Panc1 (cell line): Measurements from ENCODE around the gene ATF3. TPM values are rescaled to one million over a fixed set of nuclear protein-coding genes. Genes with fewer than 3 reads are reported as not detected.
"Not testable (repeated sequence)": the region's sequence is repeated elsewhere in the genome, so short reads cannot be mapped to it uniquely, and the experiment has no call there.

ENCODE experiments used
- ATAC-seq: fragments of 200-7000 bp; cut with Tn5 transposase; 2 replicates; pipeline ENCODE4 v1.9.1; 2020; ENCODE audit warnings: mild to moderate bottlenecking, moderate library complexity
- BruUV-seq: library from RNA; stranded (reverse); fragments of 400-500 nt; replicated peaks from 2 replicates; lab custom pipeline; 2021; lab: Mats Ljungman, UMichigan
- CTCF ChIA-PET: fragments of 300-600 bp; sonication (Branson Sonifier 250); formaldehyde crosslinking; loops from one replicate; lab custom pipeline; 2022; ENCODE audit warnings: antibody characterized with exemption; lab: Charles Lee
- POLR2A ChIA-PET: fragments of 300-600 bp; sonication (Branson Sonifier 250); formaldehyde crosslinking; loops from one replicate; lab custom pipeline; 2022; ENCODE audit warnings: antibody characterized with exemption; lab: Charles Lee
- DNase-seq: peaks from one replicate; pipeline ENCODE4 v3.0.0-alpha.2; 2010; ENCODE audit warnings: low read depth, low spot score
- H3K27ac ChIP-seq: 2 replicates; pipeline ENCODE4 v1.5.1; 2011; ENCODE audit warnings: mild to moderate bottlenecking, low read length, inconsistent platforms
- H3K27me3 ChIP-seq: fragments of 200-500 bp; sonication (Bioruptor generic); 2 replicates; pipeline ENCODE4 v1.6.0; 2014; ENCODE audit warnings: low read length, inconsistent platforms; ENCODE audit not compliant: control insufficient read depth, insufficient read depth
- H3K36me3 ChIP-seq: fragments of 200-500 bp; sonication (Bioruptor generic); 2 replicates; pipeline ENCODE4 v1.5.1; 2014; ENCODE audit warnings: inconsistent platforms, mild to moderate bottlenecking, low read length, moderate library complexity; ENCODE audit not compliant: control insufficient read depth, insufficient read depth
- H3K4me1 ChIP-seq: 2 replicates; pipeline ENCODE4 v1.5.1; 2011; ENCODE audit warnings: inconsistent platforms, mild to moderate bottlenecking, low read length, moderate library complexity; ENCODE audit not compliant: control insufficient read depth, insufficient read depth
- H3K4me3 ChIP-seq, 2 experiments: 2 replicates each; pipeline ENCODE4 v1.5.1; 2011 to 2012; ENCODE audit warnings: low read depth in 2 of 2, low read length in 2 of 2, mild to moderate bottlenecking in 2 of 2, inconsistent platforms in 1 of 2, moderate library complexity in 1 of 2
- H3K9me3 ChIP-seq: fragments of 200-500 bp; sonication (Bioruptor generic); 2 replicates; pipeline ENCODE4 v1.5.1; 2014; ENCODE audit warnings: low read depth, mild to moderate bottlenecking, inconsistent platforms, low read length, moderate library complexity; ENCODE audit not compliant: control insufficient read depth, insufficient read depth
- CTCF ChIP-seq: fragments of 450-650 bp; IDR thresholded peaks from 2 replicates; pipeline ENCODE4 v1.5.1; 2017; ENCODE audit warnings: mild to moderate bottlenecking
- POLR2AphosphoS5 ChIP-seq: IDR thresholded peaks from 2 replicates; pipeline ENCODE4 v1.6.1; 2012; ENCODE audit warnings: mild to moderate bottlenecking, low read depth, low read length, moderate library complexity
- SIN3A ChIP-seq: IDR thresholded peaks from 2 replicates; pipeline ENCODE4 v1.6.1; 2012; ENCODE audit warnings: low read depth, mild to moderate bottlenecking, low read length, moderate library complexity, borderline replicate concordance; ENCODE audit not compliant: insufficient read depth
- TCF7L2 ChIP-seq: IDR thresholded peaks from 2 replicates; pipeline ENCODE4 v1.6.1; 2011; ENCODE audit warnings: mild to moderate bottlenecking, low read depth, low read length, inconsistent platforms
- in situ Hi-C: cut with HindIII; loops from 2 replicates; pipeline ENCODE4 v1.10.0; 2016; ENCODE audit warnings: low sequenced_read_pairs, low pct_unique_long_range_greater_than_20kb
- intact Hi-C: fragments of 100-400 bp; cut with micrococcal nuclease; formaldehyde crosslinking; loops from one replicate; pipeline ENCODE4 v1.10.0; 2022; ENCODE audit not compliant: unreplicated experiment
- total RNA-seq: library from RNA; stranded (reverse); gene quantifications from one replicate; pipeline ENCODE4 v1.2.1, GENCODE V29; 2021; ENCODE audit not compliant: unreplicated experiment
- TF ChIP-seq, protein P1 (sequence below), 2 experiments: IDR thresholded peaks; 2 replicates each; pipeline ENCODE4 v1.6.1; 2011 to 2012; ENCODE audit warnings: low read depth in 2 of 2, control low read depth in 1 of 2, low read length in 1 of 2, mild to moderate bottlenecking in 1 of 2, moderate library complexity in 1 of 2; ENCODE audit not compliant: insufficient read depth in 1 of 2

ATF3 gene
- total RNA-seq, 1 experiment from 2014 or later: 13.3 TPM

DNA sequence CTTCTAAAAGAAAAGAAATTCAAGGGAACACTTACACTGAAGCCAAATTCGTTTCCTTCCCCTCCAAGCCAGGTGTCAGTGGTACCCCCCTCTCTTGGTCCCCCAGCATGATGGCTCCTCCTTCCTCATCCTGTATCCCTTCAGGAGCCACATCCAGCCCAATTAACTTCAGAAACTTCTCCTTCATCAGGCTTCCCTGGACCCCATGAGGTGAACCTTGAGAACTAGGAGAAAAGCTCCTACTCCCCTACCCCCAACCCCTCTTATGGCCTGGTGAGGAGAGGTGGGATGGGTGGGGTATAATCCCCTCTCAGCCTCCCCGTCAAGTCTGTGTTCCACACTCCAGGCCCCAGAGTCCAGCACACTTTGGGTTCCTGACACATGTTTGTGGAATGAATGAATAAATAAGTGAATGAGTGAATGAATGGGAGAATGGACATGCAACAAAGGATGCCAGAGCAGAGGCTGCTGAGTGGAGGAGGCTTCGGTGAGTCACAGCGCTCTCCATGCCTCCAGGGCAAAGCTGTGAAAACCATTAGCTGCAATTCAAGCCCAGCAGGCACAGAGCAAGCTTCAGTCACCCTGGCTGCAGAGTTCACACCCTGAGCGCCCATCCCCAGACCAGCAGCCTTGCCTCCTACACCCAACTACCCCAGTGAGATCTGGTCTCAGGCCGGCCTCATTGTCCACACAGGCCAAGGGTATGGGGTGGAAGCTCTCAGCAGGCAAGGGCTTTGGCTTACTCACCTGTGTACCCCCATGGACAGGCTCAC is 47.3 kb downstream of the ATF3 start:
- no peaks in the 10 kb centered on the region for H3K4me1 ChIP-seq
- intact Hi-C loops: no loop called here
- ATAC-seq: peak; percentile 81
- in situ Hi-C loops: no loop called here
- H3K36me3 ChIP-seq: no peaks in the 10 kb centered on the region
- POLR2A ChIA-PET: no interaction called here
- CTCF ChIA-PET: no interaction called here
- H3K9me3 ChIP-seq: no peaks in the 10 kb centered on the region
- H3K27me3 ChIP-seq: no peaks in the 10 kb centered on the region
- BruUV-seq: no TSS peak
- no peak for TF ChIP-seq SIN3A
- TF ChIP-seq, protein P1, sequence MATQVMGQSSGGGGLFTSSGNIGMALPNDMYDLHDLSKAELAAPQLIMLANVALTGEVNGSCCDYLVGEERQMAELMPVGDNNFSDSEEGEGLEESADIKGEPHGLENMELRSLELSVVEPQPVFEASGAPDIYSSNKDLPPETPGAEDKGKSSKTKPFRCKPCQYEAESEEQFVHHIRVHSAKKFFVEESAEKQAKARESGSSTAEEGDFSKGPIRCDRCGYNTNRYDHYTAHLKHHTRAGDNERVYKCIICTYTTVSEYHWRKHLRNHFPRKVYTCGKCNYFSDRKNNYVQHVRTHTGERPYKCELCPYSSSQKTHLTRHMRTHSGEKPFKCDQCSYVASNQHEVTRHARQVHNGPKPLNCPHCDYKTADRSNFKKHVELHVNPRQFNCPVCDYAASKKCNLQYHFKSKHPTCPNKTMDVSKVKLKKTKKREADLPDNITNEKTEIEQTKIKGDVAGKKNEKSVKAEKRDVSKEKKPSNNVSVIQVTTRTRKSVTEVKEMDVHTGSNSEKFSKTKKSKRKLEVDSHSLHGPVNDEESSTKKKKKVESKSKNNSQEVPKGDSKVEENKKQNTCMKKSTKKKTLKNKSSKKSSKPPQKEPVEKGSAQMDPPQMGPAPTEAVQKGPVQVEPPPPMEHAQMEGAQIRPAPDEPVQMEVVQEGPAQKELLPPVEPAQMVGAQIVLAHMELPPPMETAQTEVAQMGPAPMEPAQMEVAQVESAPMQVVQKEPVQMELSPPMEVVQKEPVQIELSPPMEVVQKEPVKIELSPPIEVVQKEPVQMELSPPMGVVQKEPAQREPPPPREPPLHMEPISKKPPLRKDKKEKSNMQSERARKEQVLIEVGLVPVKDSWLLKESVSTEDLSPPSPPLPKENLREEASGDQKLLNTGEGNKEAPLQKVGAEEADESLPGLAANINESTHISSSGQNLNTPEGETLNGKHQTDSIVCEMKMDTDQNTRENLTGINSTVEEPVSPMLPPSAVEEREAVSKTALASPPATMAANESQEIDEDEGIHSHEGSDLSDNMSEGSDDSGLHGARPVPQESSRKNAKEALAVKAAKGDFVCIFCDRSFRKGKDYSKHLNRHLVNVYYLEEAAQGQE (IDR thresholded peaks at IDR 0.05; ENCODE audit: insufficient read depth in 1 of 2, low read depth in 2 of 2, low read length in 1 of 2): no peak
- no peak for TF ChIP-seq TCF7L2
- no peak for TF ChIP-seq POLR2AphosphoS5
- TF ChIP-seq CTCF: no peak
- no peak overlapping the region for H3K4me3 ChIP-seq
- no peak overlapping the region for H3K27ac ChIP-seq
- no peak for DNase-seq

GRCh38 chr1:212656730-212657129 is 48.2 kb downstream of the ATF3 start:
- H3K4me1 ChIP-seq: no peaks in the 10 kb centered on the region
- no peaks in the 10 kb centered on the region for H3K27me3 ChIP-seq
- no peaks in the 10 kb centered on the region for H3K9me3 ChIP-seq
- no peak overlapping the region for H3K27ac ChIP-seq
- in situ Hi-C loops: no loop called here
- H3K36me3 ChIP-seq: no peaks in the 10 kb centered on the region
- DNase-seq (no peak), ATAC-seq (no peak)
- TF ChIP-seq CTCF (no peak), SIN3A (no peak), TCF7L2 (no peak), POLR2AphosphoS5 (no peak)
- TF ChIP-seq, protein P1 (IDR thresholded peaks at IDR 0.05; ENCODE audit: insufficient read depth in 1 of 2, low read depth in 2 of 2, low read length in 1 of 2): no peak
- intact Hi-C loops: no loop called here
- POLR2A ChIA-PET: no interaction called here
- no TSS peak for BruUV-seq
- CTCF ChIA-PET: interaction anchor here (0.6 kb wide), 1 partner anchor 8 kb away, joined by 3 read pairs; no protein-coding TSS in a partner anchor
- no peak overlapping the region for H3K4me3 ChIP-seq

GRCh38 chr1:212658250-212658649 is 49.7 kb downstream of the ATF3 start:
- BruUV-seq, H3K4me3 ChIP-seq, in situ Hi-C loops, ATAC-seq, POLR2A ChIA-PET, H3K36me3 ChIP-seq, intact Hi-C loops, DNase-seq, H3K9me3 ChIP-seq, H3K27ac ChIP-seq, H3K27me3 ChIP-seq, H3K4me1 ChIP-seq, CTCF ChIA-PET: not testable (repeated sequence)
